ENCODE measurements around the gene PPP1R10.
A peak's percentile ranks its signal among the peaks of the same experiment; 100 is the strongest.

Gene PPP1R10

DNA sequence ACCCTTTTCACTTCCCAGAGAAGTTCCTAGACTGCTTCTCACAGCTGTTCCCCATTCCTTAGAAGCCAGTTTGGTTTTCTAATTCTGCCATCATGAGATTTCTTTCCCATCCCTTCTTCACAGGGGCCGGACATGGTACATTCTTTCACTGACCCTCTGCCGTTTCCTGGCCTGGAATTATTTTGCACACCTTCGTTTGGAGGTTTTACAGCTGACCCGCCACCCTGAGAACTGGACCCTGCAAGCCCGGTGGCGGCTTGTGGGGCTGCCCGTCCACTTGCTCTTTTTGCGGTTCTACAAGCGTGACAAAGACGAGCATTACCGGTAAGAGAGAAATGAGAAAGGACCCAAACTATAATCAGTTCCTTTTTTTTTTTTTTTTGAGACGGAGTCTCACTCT lies 34.1 kb upstream of the PPP1R10 start:
- TF ChIP-seq Cebpa-rat (IDR thresholded peaks at IDR 0.05), result no peak
- Histone ChIP-seq H3K4me3 (no peak overlapping the region), H3K4me2 (no peak overlapping the region), H3K4me1 (peaks cover 11 to 29% (median 22%) of the 10 kb centered on the region in 10 experiments), H4K20me1 (peaks cover 0 to 43% (median 5%) of the 10 kb centered on the region in 11 experiments; a peak in 9 of 22 replicates), H3K9me3 (replicated peaks in 1 of 11) (no peaks in the 10 kb centered on the region), H3K9ac (no peak overlapping the region), H3K36me3 (peaks cover 55 to 75% (median 67%) of the 10 kb centered on the region in 11 experiments), H3K27me3 (no peaks in the 10 kb centered on the region), H3K27ac (no peak overlapping the region)

DNA sequence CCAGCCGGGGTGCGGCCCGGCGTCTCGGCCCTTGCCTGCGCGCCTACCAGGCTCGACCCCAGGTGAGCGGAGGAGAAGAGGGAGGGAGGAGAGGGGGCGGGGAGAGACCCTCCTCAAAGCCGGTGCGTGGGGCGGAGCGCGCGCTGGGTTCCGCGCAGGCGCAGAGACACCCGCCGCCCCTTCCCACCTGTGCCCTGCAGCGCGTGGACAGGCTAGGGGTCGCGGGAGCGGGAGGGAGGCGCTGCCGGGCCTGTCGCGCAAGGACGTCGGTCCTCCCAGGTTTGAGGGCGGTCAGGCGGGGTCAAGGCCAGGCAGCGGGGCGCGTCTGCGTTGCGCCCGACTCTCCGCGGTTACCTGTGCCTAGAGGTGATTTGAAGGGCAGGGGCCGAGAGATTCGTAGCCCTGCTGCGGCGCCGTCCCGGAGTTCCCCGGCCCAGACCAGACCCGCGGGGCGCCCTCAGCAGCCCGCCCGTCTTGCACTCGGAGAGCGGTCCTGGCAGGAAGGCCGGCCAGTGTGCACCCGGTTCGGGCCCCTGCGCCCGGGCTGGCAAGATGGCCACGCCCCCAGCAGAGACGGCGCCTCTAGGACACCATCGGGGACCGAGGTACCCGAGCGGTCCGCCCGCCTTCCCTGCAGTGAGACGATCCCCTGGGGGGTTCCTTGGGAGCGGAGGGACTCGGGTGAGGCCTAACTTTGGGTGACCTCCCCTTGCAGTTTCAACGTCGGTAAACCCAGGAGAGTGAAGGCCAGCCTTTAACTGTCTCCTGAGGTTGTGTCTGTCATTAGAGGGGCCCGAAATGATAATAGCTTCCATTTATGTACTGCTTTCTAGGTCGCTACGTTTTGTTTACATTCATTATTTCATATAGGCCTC lies 30.4 kb upstream of the PPP1R10 start:
- Histone ChIP-seq H4K20me1 (peaks cover 0 to 24% (median 2%) of the 10 kb centered on the region in 11 experiments; a peak in 8 of 22 replicates), H3K36me3 (peaks cover 18 to 73% (median 59%) of the 10 kb centered on the region in 11 experiments), H3K4me3 (peak overlapping the region; percentile 87 to 100 (median 95)), H3K4me1 (peaks cover 18 to 63% (median 42%) of the 10 kb centered on the region in 10 experiments), H3K9me3 (replicated peaks in 1 of 11) (no peaks in the 10 kb centered on the region), H3K27ac (peak overlapping the region; percentile 64 to 96 (median 88)), H3K9ac (peak overlapping the region; percentile 88 to 97 (median 91)), H3K4me2 (peak overlapping the region; percentile 67 to 93 (median 85)), H3K27me3 (no peaks in the 10 kb centered on the region)
- no peak for TF ChIP-seq Cebpa-rat (IDR thresholded peaks at IDR 0.05)

DNA sequence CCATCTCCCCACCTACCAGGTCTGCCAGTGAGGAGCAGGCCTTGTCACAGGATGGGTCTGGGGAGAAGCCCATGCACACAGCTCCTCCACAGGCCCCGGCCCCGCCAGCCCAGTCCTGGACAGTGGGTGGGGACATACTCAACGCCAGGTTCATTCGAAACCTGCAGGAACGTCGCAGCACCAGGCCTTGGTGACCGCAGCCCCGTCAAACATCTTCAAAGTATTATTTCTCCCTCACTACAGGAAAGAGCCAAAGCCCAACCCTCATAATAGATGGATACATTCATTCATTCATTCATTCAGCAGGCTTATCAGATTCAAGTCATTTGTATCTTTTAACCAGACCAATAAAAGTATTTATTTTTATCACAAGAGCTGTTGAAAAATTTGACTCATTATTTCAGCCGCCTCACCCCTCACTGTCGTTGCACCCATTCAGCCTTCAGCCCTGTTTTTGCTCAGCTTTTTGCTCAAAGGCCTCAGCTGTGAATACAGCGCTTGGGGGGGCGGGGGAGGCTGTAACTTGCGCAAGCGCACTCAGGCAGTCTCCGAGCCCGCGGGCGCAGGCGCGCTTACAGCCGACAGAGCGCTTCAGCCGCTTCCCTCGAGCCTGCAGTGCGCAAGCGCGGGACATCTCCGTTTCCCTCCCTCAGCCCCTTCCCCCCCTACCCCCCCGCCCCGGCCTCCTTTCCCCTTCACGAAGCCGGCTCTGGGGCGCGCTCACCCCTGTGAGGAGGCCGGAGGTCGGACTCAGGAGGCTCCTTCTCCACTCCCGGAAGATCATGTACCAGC lies 29.6 kb upstream of the PPP1R10 start, which contains the start of gene C6orf136:
Gene C6orf136, plus strand, starts transcription at position 684 of the 792 bp plus-strand sequence. Its CDS starts 99 bp downstream, at position 783.
- H3K36me3 ChIP-seq, result peaks cover 16 to 72% (median 59%) of the 10 kb centered on the region in 11 experiments

DNA sequence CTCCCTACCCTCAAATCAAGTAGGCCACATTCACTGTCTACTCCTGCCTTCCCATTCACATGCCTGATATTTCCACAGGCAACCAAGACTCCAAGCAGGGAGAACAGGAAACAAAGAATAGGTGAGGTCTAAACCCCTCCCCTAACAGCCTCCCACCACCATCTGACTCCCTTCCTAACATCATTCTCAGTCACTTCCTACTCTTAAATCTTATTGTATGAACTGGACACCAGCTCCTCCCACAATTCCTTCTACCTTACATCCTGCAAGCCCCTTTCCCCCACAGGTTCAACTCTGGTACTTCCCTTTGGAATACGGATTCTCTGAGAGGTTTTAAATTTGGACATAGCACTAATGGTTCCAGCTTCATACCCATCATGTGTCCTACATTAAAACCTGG lies 28.9 kb upstream of the PPP1R10 start:
- Histone ChIP-seq H3K4me1 (peaks cover 18 to 63% (median 42%) of the 10 kb centered on the region in 10 experiments), H3K27me3 (no peaks in the 10 kb centered on the region), H3K36me3 (peaks cover 16 to 72% (median 59%) of the 10 kb centered on the region in 11 experiments), H3K27ac (peak overlapping the region in 3 of 11 experiments; percentile 16 to 35 (median 34); a peak in 4 of 22 replicates), H3K4me3 (peak overlapping the region in 3 of 10 experiments; percentile 87 to 99 (median 94); a peak in 3 of 20 replicates), H3K9ac (peak overlapping the region in 10 of 11 experiments; percentile 21 to 97 (median 55); a peak in 17 of 22 replicates), H4K20me1 (peaks cover 0 to 27% (median 0%) of the 10 kb centered on the region in 11 experiments; a peak in 7 of 22 replicates), H3K9me3 (replicated peaks in 1 of 11) (no peaks in the 10 kb centered on the region), H3K4me2 (peak overlapping the region; percentile 53 to 88 (median 79))
- no peak for TF ChIP-seq Cebpa-rat (IDR thresholded peaks at IDR 0.05)

More for the DNA sequence above, 29.6 kb upstream of the PPP1R10 start, which contains the start of gene C6orf136:
- Histone ChIP-seq H3K4me2 (peak within 1 kb of the TSS; percentile 67 to 93 (median 85)), H3K27me3 (no peaks in the 10 kb centered on the region), H3K9me3 (replicated peaks in 1 of 11) (no peaks in the 10 kb centered on the region), H3K27ac (peak within 1 kb of the TSS; percentile 64 to 96 (median 88)), H3K4me1 (peaks cover 18 to 63% (median 42%) of the 10 kb centered on the region in 10 experiments), H3K4me3 (peak within 1 kb of the TSS; percentile 87 to 100 (median 95)), H3K9ac (peak within 1 kb of the TSS; percentile 88 to 97 (median 91)), H4K20me1 (peaks cover 0 to 24% (median 0%) of the 10 kb centered on the region in 11 experiments; a peak in 7 of 22 replicates)
- TF ChIP-seq Cebpa-rat (IDR thresholded peaks at IDR 0.05), result no peak

DNA sequence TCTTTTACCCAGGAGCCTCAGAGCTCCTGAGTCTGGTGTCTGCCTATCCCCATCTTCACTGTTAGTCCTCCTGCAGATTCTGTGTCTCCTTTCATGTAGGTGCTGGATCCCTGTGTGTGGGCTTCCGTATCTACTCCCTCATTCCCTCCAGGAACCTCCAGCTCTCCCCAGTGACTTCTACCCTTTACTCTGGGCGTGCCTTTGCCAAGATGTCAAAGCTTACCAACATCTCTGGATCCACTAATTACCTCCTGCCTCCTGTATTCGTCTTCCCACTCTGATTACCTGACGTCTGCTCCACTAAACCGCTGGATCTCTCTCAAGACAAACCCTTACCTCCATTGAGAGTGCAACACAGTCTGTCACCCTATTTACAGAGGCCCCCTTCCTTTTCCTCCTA lies 27.7 kb upstream of the PPP1R10 start:
- Histone ChIP-seq H3K4me3 (no peak overlapping the region), H3K36me3 (peaks cover 24 to 72% (median 62%) of the 10 kb centered on the region in 11 experiments)

DNA sequence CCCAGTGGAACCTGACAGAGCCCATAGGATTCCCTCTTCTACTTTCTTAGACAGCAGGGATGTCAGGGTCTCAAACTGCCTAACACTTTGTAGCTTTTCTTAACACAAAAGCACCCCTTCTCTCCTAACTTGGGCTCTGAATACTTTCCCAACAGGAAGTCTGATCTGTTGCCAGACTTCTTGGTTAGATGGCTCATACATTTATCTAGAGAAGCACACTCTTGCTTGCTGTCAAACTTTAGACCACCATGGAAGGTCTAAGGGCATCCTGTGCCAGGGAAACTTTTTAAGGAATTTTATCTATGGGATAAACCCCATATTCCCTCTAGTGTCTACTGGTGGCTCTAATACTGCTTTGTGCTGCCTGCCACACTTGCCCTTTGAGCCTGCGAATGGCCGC lies 26.6 kb upstream of the PPP1R10 start:
- Histone ChIP-seq H3K4me3 (no peak overlapping the region), H3K4me2 (peak overlapping the region in 3 of 11 experiments; percentile 38 to 88 (median 75); a peak in 4 of 22 replicates), H3K36me3 (peaks cover 26 to 76% (median 70%) of the 10 kb centered on the region in 11 experiments), H4K20me1 (peaks cover 0 to 28% (median 0%) of the 10 kb centered on the region in 11 experiments; a peak in 5 of 22 replicates), H3K27ac (peak overlapping the region in 3 of 11 experiments; percentile 1 to 26 (median 10); a peak in 3 of 22 replicates), H3K27me3 (no peaks in the 10 kb centered on the region), H3K4me1 (peaks cover 18 to 52% (median 33%) of the 10 kb centered on the region in 10 experiments), H3K9me3 (replicated peaks in 1 of 11) (no peaks in the 10 kb centered on the region), H3K9ac (peak overlapping the region in 6 of 11 experiments; percentile 28 to 57 (median 48); a peak in 7 of 22 replicates)
- TF ChIP-seq Cebpa-rat (IDR thresholded peaks at IDR 0.05), result no peak

More for the DNA sequence above, 27.7 kb upstream of the PPP1R10 start:
- no peak for TF ChIP-seq Cebpa-rat (IDR thresholded peaks at IDR 0.05)
- peaks cover 18 to 63% (median 42%) of the 10 kb centered on the region in 10 experiments for H3K4me1 ChIP-seq
- H3K27ac ChIP-seq, result peak overlapping the region in 6 of 11 experiments; percentile 15 to 49 (median 20); a peak in 9 of 22 replicates
- H4K20me1 ChIP-seq, result peaks cover 0 to 32% (median 0%) of the 10 kb centered on the region in 11 experiments; a peak in 7 of 22 replicates
- H3K9me3 ChIP-seq (replicated peaks in 1 of 11), result no peaks in the 10 kb centered on the region
- H3K4me2 ChIP-seq, result peak overlapping the region in 7 of 11 experiments; percentile 11 to 88 (median 75); a peak in 11 of 22 replicates
- H3K9ac ChIP-seq, result peak overlapping the region in 10 of 11 experiments; percentile 19 to 61 (median 48); a peak in 14 of 22 replicates
- no peaks in the 10 kb centered on the region for H3K27me3 ChIP-seq

DNA sequence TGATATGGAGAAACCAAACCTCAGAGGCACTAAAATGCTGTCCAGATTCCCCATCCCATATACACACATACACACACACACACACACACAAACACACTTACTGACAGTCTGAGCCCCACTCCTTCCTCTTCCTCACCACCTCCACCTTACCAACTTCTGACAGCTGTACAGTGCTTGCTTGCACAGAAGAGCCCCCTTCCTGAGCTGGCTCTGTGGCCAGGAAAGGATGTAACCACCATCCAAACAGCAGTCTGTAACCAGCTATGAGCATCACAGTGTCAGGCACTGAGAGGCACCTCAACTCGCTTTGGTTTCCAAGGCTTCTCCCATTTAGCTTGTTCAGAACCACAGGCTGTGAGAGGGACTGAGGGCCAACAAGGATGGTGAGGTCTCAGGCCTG lies 24.0 kb upstream of the PPP1R10 start:
- no peak overlapping the region for H3K4me3 ChIP-seq
- peaks cover 26 to 97% (median 86%) of the 10 kb centered on the region in 11 experiments for H3K36me3 ChIP-seq
- no peak for TF ChIP-seq Cebpa-rat (IDR thresholded peaks at IDR 0.05)
- peaks cover 0 to 24% (median 0%) of the 10 kb centered on the region in 11 experiments; a peak in 5 of 22 replicates for H4K20me1 ChIP-seq
- H3K4me1 ChIP-seq, result peaks cover 4 to 39% (median 19%) of the 10 kb centered on the region in 10 experiments; a peak in 19 of 20 replicates
- H3K9ac ChIP-seq, result peak overlapping the region in 7 of 11 experiments; percentile 9 to 53 (median 24); a peak in 6 of 22 replicates
- H3K27me3 ChIP-seq, result no peaks in the 10 kb centered on the region
- no peak overlapping the region; a peak in 1 of 22 replicates for H3K27ac ChIP-seq
- H3K9me3 ChIP-seq (replicated peaks in 1 of 11), result no peaks in the 10 kb centered on the region
- H3K4me2 ChIP-seq, result no peak overlapping the region

DNA sequence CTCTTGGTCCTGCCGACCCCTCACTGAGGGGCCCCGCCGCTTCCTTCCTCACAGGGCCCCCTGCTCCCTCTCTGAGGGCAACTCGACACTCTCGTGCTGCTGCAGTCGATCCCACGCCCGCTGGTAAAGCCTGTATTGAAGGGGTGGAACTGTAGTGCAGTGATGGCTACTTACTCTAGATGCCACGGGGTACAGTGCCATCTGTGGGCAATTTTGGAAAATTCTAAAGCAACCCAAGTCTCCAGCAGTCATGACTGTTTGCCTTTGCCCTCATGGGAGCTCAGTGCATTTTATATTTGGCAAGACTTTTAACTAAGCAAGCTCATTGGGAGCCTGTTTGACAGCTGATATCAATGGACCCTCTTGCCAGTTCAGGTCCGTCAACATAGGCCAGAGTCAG lies 23.4 kb upstream of the PPP1R10 start:
- H3K9ac ChIP-seq, result peak overlapping the region in 6 of 11 experiments; percentile 1 to 28 (median 20); a peak in 4 of 22 replicates
- H3K36me3 ChIP-seq, result peaks cover 26 to 97% (median 86%) of the 10 kb centered on the region in 11 experiments
- no peaks in the 10 kb centered on the region for H3K27me3 ChIP-seq
- no peak overlapping the region for H3K4me3 ChIP-seq
- H3K4me1 ChIP-seq, result peaks cover 0 to 33% (median 14%) of the 10 kb centered on the region in 10 experiments; a peak in 15 of 20 replicates
- H3K4me2 ChIP-seq, result no peak overlapping the region
- peaks cover 0 to 24% (median 0%) of the 10 kb centered on the region in 11 experiments; a peak in 4 of 22 replicates for H4K20me1 ChIP-seq
- H3K27ac ChIP-seq, result no peak overlapping the region
- no peaks in the 10 kb centered on the region for H3K9me3 ChIP-seq (replicated peaks in 1 of 11)
- TF ChIP-seq Cebpa-rat (IDR thresholded peaks at IDR 0.05), result no peak
